ENCODE measurements around the gene ANK3.

DNA sequence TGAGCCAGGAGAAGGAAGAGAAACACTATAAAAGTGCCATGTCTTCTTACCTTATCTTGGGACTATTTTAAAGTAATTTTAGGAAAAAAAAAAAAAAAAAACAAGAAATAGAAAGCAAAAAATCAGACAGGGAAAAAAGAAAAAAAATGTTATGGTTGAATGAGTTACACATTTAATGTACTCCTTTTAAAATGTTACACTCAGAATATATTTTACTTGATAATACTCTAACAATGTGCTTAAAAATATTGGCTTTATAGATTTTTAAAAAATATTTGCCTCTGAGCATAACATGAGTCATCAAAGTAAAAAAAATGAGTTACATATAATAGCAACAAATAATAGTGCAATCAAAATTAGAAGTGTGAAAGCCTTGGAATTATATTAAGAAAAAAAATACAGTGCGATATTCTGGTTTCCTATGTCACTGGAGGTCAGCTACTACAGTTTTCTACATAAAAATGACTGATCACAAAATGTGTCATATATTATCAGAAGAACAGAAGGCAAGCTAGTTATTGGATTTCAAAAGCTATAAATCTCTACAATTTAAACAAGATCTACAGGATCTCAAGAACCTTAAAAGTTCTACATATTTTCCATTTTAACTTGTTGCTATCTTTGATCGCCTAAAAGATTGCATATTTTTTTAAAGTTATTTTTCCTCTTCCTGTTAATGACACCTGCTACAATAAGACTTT lies 252.2 kb downstream of the ANK3 start:
- TF ChIP-seq, protein P1, sequence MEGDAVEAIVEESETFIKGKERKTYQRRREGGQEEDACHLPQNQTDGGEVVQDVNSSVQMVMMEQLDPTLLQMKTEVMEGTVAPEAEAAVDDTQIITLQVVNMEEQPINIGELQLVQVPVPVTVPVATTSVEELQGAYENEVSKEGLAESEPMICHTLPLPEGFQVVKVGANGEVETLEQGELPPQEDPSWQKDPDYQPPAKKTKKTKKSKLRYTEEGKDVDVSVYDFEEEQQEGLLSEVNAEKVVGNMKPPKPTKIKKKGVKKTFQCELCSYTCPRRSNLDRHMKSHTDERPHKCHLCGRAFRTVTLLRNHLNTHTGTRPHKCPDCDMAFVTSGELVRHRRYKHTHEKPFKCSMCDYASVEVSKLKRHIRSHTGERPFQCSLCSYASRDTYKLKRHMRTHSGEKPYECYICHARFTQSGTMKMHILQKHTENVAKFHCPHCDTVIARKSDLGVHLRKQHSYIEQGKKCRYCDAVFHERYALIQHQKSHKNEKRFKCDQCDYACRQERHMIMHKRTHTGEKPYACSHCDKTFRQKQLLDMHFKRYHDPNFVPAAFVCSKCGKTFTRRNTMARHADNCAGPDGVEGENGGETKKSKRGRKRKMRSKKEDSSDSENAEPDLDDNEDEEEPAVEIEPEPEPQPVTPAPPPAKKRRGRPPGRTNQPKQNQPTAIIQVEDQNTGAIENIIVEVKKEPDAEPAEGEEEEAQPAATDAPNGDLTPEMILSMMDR (conservative IDR thresholded peaks at IDR 0.05), result no peak
- TF ChIP-seq EZH2 (IDR thresholded peaks at IDR 0.05; ENCODE audit: low read depth), result no peak
